Lower leg skin (tissue), 4 donors: ENCODE data around the gene NTRK3. TPM values are rescaled to one million over a fixed set of nuclear protein-coding genes. Genes with fewer than 3 reads are reported as not detected.

Experiments used
- DNase-seq, 2 donors: peaks; one replicate each; pipeline ENCODE4 v3.0.0-alpha.2; 2019; ENCODE audit warnings: low spot score in 2 of 2
- H3K4me3 ChIP-seq: fragments of 200-600 bp; sonication (generic); 2 replicates; pipeline ENCODE4 v1.5.1; 2017; ENCODE audit warnings: mild to moderate bottlenecking, low read depth; ENCODE audit not compliant: poor library complexity, severe bottlenecking
- POLR2A ChIP-seq, 2 donors: fragments of 450-650 bp; IDR thresholded peaks; one replicate each; pipeline ENCODE4 v1.6.1; 2016 to 2017; ENCODE audit warnings: antibody characterized with exemption in 2 of 2, mild to moderate bottlenecking in 1 of 2, moderate library complexity in 1 of 2
- WGBS, 2 donors: methylation state at CpG; one replicate each; pipeline ENCODE4 v1.1.5; 2018; 5-methylcytosine and 5-hydroxymethylcytosine counted together
- intact Hi-C: fragments of 100-400 bp; cut with DNase I; formaldehyde crosslinking; loops from one replicate; pipeline ENCODE4 v1.15.0; 2023; ENCODE audit warnings: low total_unique reads
- total RNA-seq, 4 donors: library from RNA; depleted of rRNA; stranded (reverse); fragments of >200 nt; gene quantifications; one replicate each; pipeline ENCODE4 v1.1.0, GENCODE V29; 2016
- TF ChIP-seq, protein P1 (sequence below), 3 donors: fragments of 450-650 bp; IDR thresholded peaks; one replicate each; pipeline ENCODE4 v1.5.1; 2016; ENCODE audit warnings: antibody characterized with exemption in 3 of 3, mild to moderate bottlenecking in 3 of 3, moderate library complexity in 2 of 3

The NTRK3 gene
- total RNA-seq, 4 donors from 2014 or later = 0.97 to 5.4 (median 4.4) TPM

DNA sequence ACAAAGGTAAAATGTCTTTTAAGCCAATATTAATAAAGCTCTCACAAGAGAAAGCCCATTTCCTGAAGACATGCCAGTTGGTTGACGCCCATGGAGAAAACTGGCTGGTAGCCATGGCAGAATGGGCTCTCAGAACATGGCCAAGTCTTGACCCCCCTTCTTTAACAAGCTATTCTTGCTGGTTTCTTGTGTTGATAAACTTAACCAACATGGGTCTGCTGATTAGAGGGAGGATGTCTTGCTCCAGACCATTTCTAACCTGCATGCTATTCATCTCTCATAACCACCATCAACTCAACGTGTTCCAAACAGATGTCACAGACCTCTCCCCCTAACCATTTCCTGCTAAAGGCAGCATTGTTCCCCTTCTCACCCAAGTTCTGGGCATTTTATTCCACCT, 25.7 kb downstream of the NTRK3 start:
- H3K4me3 ChIP-seq = no peak overlapping the region
- TF ChIP-seq POLR2A (IDR thresholded peaks at IDR 0.05) = no peak
- TF ChIP-seq, protein P1, sequence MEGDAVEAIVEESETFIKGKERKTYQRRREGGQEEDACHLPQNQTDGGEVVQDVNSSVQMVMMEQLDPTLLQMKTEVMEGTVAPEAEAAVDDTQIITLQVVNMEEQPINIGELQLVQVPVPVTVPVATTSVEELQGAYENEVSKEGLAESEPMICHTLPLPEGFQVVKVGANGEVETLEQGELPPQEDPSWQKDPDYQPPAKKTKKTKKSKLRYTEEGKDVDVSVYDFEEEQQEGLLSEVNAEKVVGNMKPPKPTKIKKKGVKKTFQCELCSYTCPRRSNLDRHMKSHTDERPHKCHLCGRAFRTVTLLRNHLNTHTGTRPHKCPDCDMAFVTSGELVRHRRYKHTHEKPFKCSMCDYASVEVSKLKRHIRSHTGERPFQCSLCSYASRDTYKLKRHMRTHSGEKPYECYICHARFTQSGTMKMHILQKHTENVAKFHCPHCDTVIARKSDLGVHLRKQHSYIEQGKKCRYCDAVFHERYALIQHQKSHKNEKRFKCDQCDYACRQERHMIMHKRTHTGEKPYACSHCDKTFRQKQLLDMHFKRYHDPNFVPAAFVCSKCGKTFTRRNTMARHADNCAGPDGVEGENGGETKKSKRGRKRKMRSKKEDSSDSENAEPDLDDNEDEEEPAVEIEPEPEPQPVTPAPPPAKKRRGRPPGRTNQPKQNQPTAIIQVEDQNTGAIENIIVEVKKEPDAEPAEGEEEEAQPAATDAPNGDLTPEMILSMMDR (IDR thresholded peaks at IDR 0.05) = no peak
- DNase-seq = no peak
- 15 to 25% methylated on average over 2 of the region's 2 CpGs for WGBS, 2 donors
- intact Hi-C loops = no loop called here

DNA sequence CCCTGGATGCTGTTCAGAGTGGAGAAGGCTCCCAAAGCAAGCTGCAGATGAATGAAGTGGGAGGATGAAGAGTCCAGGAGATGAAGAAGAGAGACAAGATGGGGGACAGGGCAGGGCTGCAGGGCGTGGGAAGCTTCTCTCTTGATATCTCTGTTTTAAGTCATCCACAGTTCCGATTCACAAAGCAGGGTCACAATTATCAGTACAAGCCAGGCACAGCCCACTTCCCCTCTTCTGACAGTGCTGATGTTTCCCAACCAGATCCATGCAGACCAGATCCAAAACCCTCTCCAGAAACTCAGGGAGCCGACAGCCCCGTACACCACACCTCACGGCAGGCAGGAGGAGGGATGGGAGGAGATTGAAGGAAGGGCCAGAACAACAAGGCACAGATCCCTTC, 31.1 kb downstream of the NTRK3 start:
- intact Hi-C loops = no loop called here
- H3K4me3 ChIP-seq = no peak overlapping the region
- 75 to 83% methylated on average over 5 of the region's 5 CpGs for WGBS, 2 donors
- DNase-seq = no peak
- no peak for TF ChIP-seq POLR2A (IDR thresholded peaks at IDR 0.05)
- TF ChIP-seq, protein P1 (IDR thresholded peaks at IDR 0.05) = no peak

DNA sequence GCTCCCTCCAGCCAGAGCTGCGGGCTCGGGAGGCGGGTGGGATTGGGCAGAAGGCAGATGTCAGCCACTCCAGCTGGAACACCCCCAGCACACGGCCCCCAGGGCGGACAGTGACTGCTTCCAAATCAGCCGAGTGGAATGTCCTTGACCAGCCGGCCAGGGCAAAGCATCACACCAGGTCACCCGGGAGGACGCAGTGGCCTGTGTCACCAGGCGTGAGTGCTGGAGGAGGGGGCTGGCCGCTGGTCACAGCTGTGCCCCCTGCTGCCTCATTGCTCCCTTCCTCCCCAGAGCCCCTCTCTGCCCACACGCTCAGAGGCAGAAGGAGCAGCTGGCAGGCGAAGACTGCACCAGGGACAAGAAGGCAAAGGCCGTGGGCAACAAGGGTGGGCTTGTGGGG, 33.5 kb downstream of the NTRK3 start:
- 78 to 91% methylated on average over 8 to 14 of the region's 14 CpGs for WGBS, 2 donors
- no peak for DNase-seq
- no peak overlapping the region for H3K4me3 ChIP-seq
- intact Hi-C loops = no loop called here
- no peak for TF ChIP-seq POLR2A (IDR thresholded peaks at IDR 0.05)
- TF ChIP-seq, protein P1 (IDR thresholded peaks at IDR 0.05) = no peak

DNA sequence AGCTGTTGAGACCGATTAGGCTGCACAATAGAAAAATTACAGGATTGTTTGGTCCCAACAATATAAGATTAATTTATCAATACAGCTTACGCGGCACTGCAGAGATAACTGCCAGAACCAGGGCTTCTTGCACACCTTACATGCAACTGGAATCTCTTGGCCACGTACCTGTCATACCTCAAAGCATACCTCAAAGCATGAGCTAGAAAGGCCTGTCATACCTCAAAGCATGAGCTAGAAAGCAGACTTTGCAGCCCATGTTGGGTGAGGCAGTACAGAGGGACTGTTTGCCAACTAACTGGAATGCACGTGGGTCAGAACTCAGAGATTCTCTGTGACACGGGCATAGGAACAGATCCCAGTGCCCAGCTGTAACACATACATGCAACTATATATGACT, 34.7 kb downstream of the NTRK3 start:
- intact Hi-C loops = no loop called here
- no peak for TF ChIP-seq POLR2A (IDR thresholded peaks at IDR 0.05)
- TF ChIP-seq, protein P1 (IDR thresholded peaks at IDR 0.05) = no peak
- no peak for DNase-seq

DNA sequence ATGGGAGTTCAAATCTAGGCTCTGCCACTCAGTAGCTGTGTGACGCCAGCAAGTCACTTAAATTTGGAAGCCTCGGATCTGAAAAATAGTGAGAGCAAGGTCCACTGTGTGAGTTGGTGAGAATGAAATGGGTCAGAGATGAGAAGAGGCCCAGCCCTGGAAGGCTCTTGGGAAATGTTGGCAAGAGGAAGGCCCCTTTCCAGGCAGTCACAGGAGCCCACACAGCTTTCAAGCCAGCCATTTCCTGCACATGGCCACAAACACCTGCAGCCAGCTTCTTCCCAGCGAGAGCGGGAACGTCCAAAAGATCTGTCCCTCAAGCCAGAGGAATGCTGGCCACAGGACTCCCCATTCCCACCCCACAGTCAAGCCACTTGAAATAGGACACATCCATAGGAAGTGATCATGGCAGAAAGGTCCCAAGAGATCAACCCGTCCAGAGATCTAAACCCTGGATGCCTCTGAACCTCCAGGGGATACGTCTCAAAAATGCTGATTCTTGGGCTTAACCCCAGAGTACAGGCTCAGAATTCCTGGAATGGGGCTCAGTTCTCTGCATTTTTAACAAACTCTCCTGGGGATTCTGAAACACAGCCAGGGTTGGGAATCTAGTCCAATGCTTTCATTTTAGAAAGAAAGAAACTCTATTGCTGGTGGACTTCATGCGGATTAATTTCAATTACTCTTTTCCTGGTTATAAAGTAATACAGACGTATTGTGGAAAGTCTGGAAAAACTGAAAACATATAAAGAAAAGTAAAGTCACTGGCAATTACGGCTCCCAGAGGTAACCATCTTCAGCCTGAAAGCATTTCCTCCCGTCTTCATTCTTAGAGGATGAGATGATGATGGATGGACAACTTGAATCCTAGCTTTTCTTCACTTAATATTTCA, 35.9 kb downstream of the NTRK3 start:
- no peak for TF ChIP-seq POLR2A (IDR thresholded peaks at IDR 0.05)
- TF ChIP-seq, protein P1 (IDR thresholded peaks at IDR 0.05) = no peak
- no peak overlapping the region for H3K4me3 ChIP-seq
- WGBS, 2 donors = 75 to 84% methylated on average over 11 of the region's 11 CpGs
- intact Hi-C loops = no loop called here
- no peak for DNase-seq

More for the DNA sequence above, 34.7 kb downstream of the NTRK3 start:
- H3K4me3 ChIP-seq = no peak overlapping the region
- 61 to 80% methylated on average over 5 to 6 of the region's 6 CpGs for WGBS, 2 donors
